HG03039 (cell line): Measurements from ENCODE around the gene ZBTB46.
"Not testable (repeated sequence)": the region's sequence is repeated elsewhere in the genome, so short reads cannot be mapped to it uniquely, and the experiment has no call there.

ENCODE experiments used
- ATAC-seq: cut with Tn5 transposase; IDR thresholded peaks from one replicate; pipeline ENCODE4 v1.9.1; 2021; ENCODE audit warnings: mild to moderate bottlenecking, moderate library complexity; ENCODE audit not compliant: unreplicated experiment

ZBTB46 gene

DNA sequence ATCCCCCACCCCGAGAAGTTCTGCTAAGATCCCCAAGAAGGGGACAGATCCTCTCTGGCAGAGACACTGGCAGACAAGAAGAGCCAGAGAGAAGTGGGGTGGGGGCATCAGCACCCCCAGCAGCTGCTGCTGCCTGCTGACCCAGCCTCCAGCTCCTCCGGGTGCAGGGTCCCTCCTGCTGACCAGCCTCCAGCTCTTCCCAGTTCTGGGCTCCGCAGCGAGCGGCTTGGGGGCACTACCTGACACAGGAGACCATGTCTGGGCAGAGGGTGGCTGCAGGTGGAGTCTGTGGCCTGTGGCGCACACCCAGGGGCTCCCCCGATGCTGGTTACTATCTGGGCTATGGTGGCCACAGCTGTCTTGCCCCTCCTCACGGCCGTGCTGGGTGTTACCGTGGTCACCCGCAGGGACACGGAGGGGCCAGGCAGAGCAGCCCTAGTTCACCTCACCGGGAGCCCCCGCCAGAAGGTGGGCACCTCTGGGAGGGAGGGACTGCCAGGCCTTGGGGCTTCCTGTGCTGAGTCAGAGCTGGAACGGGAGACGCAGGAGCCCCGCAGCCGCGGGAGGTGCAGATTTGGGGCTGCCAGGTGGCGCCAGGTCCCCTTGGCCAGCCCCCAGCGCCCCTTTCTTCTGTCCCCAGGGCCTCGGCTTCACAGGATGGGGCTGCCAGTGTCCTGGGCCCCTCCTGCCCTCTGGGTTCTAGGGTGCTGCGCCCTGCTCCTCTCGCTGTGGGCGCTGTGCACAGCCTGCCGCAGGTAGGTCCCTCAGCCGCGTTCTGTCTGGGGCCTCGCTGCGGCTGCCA, 94.0 kb downstream of the ZBTB46 start:
- ATAC-seq: no peak

DNA sequence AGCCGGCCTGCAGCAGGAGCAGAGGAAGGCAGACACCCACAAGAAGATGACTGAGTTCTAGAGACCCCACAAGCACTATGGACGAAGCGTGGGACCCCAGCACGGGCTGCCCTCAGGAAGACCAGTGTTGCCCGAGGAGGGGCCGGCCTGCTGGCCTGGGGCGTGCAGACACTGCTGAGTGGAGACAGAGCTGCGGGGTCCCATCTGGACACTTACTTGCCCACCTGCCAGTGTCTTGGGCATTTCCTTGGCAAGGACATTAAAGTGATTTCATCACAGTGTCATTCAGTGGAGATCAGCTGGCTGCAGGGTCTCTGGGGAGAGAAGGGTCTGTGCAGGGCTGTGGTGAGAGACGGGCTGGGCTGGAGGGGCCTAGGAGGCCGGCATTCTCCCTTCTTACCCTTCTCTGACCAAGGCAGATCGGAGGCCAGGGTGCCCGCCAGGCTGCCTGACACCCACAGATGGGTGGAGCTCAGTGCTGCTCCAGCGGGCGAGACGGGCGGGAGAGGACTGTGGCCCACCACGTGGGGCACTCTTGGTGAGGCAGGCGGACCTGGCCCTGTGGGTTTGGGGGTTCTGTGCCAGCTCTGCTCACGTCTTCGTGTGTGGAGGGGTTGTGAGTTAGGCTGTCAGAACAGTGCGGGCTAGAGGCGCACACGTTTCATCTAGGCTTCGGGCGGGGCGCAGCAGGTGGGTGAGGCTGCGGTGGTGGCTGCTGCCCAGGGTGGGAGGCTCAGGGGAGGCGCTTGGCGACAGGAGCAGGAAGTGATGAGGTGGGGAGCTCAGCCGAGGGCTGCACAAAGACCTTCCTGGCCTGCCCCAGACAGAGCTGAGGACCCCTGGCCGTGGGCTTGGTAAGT, 95.0 kb downstream of the ZBTB46 start, which contains the start of gene LIME1:
LIME1 (plus strand) TSS at position 806 of the 860 bp plus-strand sequence. CDS start 886 bp downstream, outside the sequence.
- no peak for ATAC-seq

DNA sequence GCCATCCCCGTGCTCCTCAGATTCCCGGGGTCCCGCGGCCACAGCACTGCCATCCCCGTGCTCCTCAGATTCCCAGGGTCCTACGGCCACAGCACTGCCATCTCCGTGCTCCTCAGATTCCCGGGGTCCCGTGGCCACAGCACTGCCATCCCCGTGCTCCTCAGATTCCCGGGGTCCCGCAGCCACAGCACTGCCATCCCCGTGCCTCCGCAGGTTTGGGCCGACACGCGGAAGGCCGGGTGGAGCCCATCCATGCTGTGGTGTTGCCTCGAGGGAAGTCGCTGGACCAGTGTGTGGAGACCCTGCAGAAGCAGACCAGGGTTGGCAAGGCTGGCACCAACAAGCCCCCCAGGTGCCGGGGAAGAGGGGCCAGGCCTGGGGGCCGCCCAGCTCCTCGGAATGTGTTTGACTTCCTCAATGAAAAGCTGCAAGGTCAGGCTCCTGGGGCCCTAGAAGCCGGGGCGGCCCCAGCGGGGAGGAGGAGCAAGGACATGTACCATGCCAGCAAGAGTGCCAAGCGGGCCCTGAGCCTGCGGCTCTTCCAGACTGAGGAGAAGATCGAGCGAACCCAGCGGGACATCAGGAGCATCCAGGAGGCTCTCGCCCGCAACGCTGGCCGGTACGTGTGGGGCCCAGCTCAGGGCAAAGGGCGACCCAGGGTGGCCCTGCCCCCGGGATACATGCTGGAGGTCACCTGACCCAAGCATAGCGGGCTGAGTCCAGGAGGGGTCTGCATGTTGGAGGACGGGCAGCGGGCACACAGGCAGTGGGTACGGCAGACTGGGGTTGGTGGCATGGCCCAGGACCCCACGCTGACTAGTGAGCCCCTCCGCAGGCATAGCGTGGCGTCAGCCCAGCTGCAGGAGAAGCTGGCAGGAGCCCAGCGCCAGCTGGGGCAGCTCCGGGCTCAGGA, 95.9 kb downstream of the ZBTB46 start:
- no peak for ATAC-seq

DNA sequence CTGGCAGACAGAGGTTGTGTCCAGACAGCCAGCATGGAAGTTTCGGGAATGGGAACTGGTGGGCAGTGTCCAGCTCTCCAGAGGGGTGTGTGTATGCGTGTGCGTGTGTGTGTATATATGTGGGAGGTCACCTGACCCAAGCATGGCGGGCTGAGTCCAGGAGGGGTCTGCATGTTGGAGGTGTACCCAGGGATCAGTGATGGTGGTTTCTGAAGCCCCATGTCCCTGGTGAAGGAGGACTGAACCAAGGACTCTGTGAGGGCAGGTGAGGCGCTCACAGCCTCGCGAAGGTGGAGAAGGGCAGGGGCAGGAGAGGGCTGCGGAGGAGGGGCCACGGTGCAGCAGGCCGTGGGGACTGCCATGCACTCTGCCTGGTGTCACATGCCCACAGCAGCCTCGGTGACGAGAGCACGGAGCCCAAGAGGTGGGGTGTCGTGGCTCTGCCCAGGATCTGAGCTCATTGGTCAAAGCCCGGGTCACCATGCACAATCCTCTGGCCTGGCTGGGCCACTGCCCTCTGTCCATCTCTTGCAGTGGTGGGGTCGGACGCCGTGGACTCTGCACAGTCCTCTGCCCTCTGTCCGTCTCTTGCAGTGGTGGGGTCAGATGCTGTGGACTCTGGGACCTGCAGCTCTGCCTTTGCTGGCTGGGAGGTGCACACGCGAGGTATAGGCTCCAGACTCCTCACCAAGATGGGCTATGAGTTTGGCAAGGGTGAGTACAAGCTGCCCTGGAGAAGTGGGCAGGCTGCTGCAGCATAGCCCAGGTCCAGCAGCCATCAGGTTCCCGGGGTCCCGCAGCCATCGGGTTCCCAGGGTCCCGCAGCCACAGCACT, 96.7 kb downstream of the ZBTB46 start:
- no peak for ATAC-seq

DNA sequence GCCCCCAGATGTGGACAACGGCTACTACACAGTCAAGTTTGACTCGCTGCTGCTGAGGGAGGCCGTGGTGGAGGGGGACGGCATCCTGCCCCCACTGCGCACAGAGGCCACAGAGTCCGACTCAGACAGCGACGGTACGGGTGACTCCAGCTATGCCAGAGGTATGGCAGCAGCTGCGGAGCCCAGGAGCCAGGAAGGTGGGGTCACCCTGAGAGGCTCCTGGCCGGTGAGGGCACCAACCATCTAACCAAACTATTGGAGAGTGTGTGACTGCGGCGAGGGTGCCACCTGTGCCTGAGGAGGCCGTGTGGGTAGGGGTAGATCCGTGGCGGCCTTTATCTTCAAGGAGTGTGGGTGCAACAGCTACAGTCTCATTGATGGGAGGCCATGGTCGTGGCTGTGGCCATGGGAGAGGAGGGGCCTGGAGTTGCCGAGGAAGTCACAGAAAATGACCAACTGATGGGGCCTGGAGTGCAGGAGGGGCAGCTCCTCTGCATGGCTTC, 97.4 kb downstream of the ZBTB46 start:
- ATAC-seq: no peak

DNA sequence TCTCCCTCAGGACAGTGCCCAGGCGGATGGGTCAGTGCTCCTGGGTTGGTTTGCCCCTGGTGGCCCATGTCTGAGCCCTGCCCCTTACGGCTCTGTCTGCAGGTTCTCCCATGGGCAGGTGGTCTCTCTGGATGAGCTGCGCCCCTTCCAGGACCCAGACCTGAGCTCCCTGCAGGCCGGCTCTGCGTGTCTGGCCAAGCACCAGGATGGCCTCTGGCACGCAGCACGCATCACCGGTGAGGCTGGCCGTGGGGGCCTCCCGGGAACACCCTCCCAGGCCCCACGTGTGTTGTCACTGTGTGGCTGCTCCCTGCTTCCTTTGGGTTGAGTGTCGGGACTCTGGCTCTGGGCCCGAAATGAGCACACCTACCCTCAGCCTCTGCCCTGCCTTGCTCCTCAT, 97.9 kb downstream of the ZBTB46 start:
- ATAC-seq: no peak

DNA sequence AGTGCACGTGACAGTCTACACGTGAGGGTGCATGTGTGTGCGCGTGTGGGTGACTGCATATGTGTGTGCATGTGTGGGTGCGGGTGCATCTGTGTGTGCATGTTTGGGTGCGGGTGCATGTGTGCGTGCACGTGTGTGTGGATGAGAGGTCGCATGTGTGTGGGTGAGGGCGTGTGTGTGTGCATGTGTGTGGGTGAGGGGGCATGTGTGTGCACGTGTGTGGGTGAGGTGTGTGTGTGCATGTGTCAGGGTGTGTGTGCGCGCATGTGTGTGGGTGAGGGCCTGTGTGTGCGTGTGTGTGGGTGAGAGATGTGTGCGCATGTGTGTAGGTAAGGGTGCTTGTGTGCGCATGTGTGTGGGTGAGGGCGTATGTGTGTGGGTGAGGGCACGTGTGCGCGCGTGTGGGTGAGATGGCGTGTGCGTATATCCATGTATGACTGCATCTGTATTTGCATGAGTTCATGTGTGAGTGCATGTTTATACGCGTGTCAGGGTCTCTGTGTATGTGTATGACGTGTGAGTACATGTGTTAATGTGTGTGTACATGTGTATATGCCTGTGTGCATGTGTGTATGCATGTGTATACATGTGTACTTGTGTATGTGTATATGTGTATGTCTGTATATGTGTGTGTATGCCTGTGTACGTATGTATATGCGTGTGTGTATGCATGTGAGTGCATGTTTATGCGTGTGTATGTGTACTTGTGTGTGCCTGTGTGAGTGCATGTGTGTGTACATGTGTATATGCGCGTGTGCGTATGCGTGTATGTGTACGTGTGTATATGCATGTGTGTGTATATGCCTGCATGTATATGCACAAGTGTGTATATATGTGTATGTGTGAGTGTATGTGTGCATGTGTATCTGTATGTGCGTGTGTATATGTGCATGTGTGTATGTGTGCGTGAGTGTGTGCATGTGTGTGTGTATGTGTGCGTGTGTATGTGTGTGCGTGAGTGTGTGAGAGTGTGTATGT, 98.7 kb downstream of the ZBTB46 start:
- ATAC-seq: no peak

DNA sequence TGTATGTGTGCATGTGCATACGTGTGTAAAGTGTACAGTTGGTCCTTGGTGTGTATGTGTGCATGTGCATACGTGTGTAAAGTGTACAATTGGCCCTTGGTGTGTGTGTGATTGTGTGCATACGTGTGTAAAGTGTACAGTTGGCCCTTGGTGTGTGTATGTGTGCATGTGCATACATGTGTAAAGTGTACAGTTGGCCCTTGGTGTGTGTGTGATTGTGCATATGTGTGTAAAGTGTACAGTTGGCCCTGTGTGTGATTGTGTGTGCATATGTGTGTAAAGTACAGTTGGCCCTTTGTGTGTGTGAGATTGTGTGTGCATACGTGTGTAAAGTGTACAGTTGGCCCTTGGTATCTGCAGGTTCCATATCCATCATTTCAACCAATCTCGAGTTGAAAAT, 99.7 kb downstream of the ZBTB46 start:
- no peak for ATAC-seq

DNA sequence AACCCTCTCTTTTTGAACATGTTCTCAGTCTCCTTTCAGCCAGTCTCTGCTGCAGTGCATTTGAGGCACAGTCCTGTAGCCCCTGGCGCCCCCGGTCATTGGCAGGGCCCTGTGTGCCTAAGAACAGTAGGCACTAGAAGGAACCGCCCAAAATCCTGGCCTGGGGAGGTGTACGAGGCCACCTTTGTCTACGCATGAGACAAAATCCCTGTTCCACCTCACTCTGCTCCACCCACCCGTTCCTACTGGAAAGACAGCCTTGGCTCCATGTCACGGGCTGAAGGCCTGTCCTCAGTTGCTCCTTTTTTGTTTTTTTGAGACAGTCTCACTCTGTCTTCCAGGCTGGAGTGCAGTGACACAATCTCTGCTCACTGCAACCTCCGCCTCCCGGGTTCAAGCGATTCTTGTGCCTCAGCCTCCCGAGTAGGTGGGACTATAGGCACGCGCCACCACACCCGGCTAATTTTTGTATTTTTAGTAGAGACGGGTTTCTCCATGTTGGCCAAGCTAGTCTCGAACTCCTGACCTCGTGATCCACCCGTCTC, 100.8 kb downstream of the ZBTB46 start:
- ATAC-seq: not testable (repeated sequence)

DNA sequence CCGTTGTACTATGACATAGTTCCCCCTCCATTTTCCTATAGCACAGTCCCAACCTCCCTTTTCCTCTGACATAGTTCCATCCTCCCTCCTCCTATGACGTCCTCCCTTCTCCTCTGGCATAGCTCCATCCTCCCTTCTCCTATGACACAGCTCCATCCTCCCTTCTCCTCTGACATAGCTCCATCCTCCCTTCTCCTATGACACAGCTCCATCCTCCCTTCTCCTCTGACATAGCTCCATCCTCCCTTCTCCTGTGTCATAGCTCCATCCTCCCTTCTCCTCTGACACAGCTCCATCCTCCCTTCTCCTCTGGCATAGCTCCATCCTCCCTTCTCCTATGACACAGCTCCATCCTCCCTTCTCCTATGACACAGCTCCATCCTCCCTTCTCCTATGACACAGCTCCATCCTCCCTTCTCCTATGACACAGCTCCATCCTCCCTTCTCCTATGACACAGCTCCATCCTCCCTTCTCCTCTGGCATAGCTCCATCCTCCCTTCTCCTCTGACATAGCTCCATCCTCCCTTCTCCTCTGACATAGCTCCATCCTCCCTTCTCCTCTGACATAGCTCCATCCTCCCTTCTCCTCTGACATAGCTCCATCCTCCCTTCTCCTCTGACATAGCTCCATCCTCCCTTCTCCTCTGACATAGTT, 108.0 kb downstream of the ZBTB46 start:
- ATAC-seq: not testable (repeated sequence)

DNA sequence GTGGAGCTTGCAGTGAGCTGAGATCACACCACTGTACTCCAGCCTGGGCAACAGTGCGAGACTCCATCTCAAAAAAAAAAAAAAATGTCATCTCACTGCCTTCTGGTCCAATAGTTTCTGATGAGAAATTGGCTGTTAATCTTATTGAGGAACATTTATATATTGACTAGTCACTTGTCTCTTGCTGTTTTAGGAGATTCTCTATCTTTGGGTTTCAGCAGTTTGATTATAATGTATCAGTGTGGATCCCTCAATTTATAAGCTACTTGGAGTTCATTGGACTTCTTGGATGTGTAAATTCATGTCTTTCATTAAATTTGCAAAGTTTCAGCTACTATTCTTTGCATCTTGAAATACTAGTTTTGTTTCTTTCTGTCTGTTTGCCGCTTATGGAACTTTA, 112.1 kb downstream of the ZBTB46 start:
- ATAC-seq: no peak

DNA sequence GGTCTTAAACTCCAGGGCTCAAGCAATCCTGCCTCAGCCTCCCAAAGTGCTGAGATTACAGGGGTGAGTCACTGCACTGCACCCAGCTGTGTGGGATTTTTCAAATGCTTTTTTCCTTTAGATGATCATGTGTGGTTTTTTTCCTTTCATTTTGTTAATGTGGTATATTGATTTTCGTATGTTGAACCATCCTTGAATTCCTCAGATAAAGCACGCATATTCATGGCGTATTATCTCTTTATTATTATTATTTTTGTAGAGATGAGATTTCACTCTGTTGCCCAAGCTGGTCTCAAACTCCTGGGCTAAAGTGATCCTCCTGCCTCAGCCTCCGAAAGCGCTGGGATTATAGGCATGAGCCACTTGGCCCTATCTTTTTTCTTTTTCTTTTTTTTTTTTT, 116.2 kb downstream of the ZBTB46 start:
- no peak for ATAC-seq

DNA sequence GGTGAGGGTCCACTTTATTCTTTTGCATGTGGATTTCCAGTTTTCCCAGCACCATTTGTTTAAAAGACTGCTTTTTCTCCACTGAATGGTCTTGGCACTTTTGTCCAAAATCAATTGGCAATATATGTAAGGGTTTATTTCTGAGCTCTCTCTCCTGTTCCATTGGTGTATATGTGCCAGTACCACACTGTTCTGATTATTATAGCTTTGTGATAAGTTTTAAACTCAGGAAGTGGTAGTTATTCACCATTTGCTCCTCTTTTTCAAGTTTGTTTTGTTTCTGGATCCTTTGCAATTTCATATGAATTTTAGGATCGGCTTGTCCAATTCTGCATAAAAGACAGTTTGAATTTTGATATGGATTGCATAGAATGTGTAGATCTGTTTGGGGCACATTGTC, 118.9 kb downstream of the ZBTB46 start:
- no peak for ATAC-seq

DNA sequence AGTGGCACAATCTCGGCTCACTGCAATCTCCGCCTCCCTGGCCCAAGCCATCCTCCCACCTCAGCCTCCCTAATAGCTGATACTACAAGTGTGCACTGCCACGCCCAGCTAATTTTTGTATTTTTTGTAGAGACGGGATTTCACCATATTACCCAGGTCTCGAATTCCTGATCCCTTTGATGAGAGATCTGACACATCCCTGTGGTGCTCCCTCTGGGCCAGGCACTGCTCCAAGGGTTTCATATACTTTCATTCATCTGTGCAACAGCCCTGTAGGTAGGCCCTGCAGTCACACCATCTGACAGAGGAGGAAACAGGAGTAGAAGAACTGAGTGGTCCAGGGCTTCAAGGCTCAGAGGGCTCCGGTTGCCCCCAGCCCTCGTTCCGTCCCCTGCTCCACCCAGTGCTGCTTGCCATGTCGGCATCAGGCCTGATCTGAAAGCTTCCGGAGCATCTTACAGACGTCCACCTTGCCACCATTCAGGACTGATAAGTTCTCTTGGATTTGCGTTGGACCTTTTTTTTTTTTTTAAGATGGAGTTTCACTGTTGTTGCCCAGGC, 119.9 kb downstream of the ZBTB46 start:
- ATAC-seq: no peak

DNA sequence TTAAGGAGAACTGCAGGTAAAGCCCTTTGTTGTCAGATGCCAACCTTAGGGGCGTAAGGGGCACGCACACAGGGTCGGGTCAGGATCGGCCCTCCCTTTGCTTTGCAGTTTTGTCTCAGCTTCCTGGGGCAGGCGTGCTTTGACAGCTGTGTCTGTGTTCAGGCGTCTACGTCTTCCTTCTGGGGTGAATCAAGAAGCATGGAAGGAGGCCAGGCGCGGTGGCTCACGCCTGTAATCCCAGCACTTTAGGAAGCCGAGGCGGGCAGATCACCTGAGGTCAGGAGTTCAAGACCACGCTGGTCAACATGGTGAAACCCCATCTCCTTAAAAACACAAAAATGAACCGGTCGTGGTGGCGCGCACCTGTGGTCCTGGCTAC, 121.9 kb downstream of the ZBTB46 start:
- no peak for ATAC-seq

DNA sequence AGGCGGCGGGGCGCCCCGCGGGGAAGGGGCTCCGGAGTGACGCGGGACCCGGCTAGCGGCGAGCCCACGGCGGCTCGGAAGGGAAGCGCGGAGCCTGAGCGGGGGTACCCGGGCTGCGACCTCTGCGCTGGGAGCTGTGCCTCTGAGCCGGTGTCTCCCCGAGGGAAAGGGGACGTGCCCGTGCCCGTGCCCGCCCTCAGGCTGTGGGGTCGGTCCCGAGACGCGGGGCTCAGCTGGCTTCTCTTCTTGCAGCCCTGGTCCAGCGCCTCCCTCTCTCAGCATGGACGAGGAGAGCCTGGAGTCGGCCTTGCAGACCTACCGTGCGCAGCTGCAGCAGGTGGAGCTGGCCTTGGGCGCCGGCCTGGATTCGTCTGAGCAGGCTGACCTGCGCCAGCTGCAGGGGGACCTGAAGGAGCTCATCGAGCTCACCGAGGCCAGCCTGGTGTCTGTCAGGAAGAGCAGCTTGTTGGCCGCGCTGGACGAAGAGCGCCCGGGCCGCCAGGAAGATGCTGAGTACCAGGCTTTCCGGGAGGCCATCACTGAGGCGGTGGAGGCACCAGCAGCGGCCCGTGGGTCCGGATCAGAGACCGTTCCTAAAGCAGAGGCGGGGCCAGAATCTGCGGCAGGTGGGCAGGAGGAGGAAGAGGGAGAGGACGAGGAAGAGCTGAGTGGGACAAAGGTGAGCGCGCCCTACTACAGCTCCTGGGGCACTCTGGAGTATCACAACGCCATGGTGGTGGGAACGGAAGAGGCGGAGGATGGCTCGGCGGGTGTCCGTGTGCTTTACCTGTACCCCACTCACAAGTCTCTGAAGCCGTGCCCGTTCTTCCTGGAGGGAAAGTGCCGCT, 122.5 kb downstream of the ZBTB46 start:
- ATAC-seq: peak; percentile 3
